Loucy (cell line): ENCODE results near the gene HDHD5.
A peak's percentile ranks its signal among the peaks of the same experiment; 100 is the strongest.

Source experiments
- H2AFZ ChIP-seq: fragments of 200-600 bp; sonication (generic); 2 replicates; pipeline ENCODE4 v1.6.0; 2016; ENCODE audit warnings: antibody characterized with exemption, mild to moderate bottlenecking, low read length, moderate library complexity
- H3F3A ChIP-seq: fragments of 200-600 bp; 2 replicates; pipeline ENCODE4 v1.6.0; 2016; ENCODE audit warnings: antibody characterized with exemption, low read depth, mild to moderate bottlenecking
- H3K27me3 ChIP-seq: fragments of 200-600 bp; sonication (generic); 2 replicates; pipeline ENCODE4 v1.6.1; 2014; ENCODE audit warnings: low read length, mild to moderate bottlenecking; ENCODE audit not compliant: insufficient read depth, poor library complexity, severe bottlenecking
- H3K36me3 ChIP-seq: fragments of 200-600 bp; sonication (generic); 2 replicates; pipeline ENCODE4 v1.6.1; 2016; ENCODE audit warnings: low read length; ENCODE audit not compliant: insufficient read depth
- H3K4me1 ChIP-seq: fragments of 200-600 bp; sonication (generic); 2 replicates; pipeline ENCODE4 v1.5.1; 2014; ENCODE audit warnings: low read length, mild to moderate bottlenecking; ENCODE audit not compliant: insufficient read depth, poor library complexity, severe bottlenecking
- H3K4me2 ChIP-seq: fragments of 200-600 bp; sonication (generic); 2 replicates; pipeline ENCODE4 v1.6.0; 2014; ENCODE audit warnings: antibody characterized with exemption, low read length, low read depth, mild to moderate bottlenecking; ENCODE audit not compliant: poor library complexity, severe bottlenecking
- H3K4me3 ChIP-seq: fragments of 200-600 bp; sonication (generic); 2 replicates; pipeline ENCODE4 v1.5.1; 2014; ENCODE audit warnings: low read length, mild to moderate bottlenecking, mixed read lengths; ENCODE audit not compliant: poor library complexity, severe bottlenecking
- H3K79me2 ChIP-seq: fragments of 200-600 bp; sonication (generic); 2 replicates; pipeline ENCODE4 v1.6.1; 2014; ENCODE audit warnings: low read length; ENCODE audit not compliant: insufficient read depth
- H3K9ac ChIP-seq: fragments of 200-600 bp; sonication (generic); 2 replicates; pipeline ENCODE4 v1.6.0; 2014; ENCODE audit warnings: mild to moderate bottlenecking, low read depth, low read length, moderate library complexity; ENCODE audit not compliant: poor library complexity, severe bottlenecking
- H3K9me2 ChIP-seq: fragments of 200-600 bp; sonication (generic); replicated peaks from 2 replicates; pipeline ENCODE4 v1.6.1; 2016; ENCODE audit warnings: low read depth, low read length, mixed read lengths
- H3K9me3 ChIP-seq: fragments of 200-600 bp; sonication (generic); 2 replicates; pipeline ENCODE4 v1.6.1; 2014; ENCODE audit warnings: mild to moderate bottlenecking, antibody characterized with exemption, low read length, low read depth; ENCODE audit not compliant: insufficient read depth
- H4K20me1 ChIP-seq: fragments of 200-600 bp; sonication (generic); 2 replicates; pipeline ENCODE4 v1.6.0; 2014; ENCODE audit warnings: antibody characterized with exemption, low read length, mild to moderate bottlenecking; ENCODE audit not compliant: insufficient read depth, poor library complexity, severe bottlenecking
- EZH2phosphoT487 ChIP-seq: fragments of 200-600 bp; IDR thresholded peaks from 2 replicates; pipeline ENCODE4 v1.6.1; 2018; ENCODE audit warnings: antibody characterized with exemption, mild to moderate bottlenecking, moderate library complexity, borderline replicate concordance
- TF ChIP-seq, protein P1 (sequence below): fragments of 200-600 bp; sonication (generic); conservative IDR thresholded peaks from 2 replicates; pipeline ENCODE4 v1.5.1; 2014; ENCODE audit warnings: mild to moderate bottlenecking, antibody characterized with exemption, low read length

The HDHD5 gene

DNA sequence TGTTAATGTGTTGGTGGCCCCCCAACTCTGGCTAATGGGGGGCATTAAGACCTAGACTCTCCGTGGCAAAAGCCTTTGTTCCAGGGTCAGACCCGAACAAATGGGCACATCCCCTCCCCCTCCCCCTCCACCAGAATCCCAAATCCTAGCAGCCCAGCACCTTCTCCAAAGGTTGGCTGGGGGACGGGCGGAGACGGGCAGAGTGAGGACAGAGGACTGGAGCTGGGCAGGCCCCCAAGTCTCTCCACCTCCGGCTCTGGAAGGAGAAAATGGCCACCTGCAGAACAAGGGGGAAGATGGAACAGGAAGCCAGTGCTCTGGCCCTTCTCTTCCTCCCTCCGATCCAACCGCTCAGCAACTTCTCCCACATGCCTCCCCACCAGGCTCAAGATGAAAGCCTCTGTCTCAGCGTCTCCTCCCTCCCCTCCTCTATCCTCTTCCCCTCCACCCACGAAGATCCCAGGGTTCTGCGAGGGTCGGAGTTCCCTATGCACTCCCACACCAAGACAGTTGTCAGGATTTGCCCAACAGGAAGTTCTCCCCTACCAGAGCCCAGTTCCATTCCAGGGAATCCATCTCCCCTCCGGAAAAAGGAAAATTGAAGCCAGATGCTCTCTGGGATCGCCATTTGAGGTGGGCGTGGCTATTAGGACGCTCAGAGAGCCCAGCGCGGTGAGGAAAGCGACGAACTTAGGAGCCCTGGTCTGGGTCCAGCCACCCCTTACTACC, 40.1 kb upstream of the HDHD5 start:
- Histone ChIP-seq H3K36me3 (peaks cover 12% of the 10 kb centered on the region; the same call in 1 of the 2 replicates), H3K4me3 (no peak overlapping the region), H3K9ac (no peak overlapping the region)

DNA sequence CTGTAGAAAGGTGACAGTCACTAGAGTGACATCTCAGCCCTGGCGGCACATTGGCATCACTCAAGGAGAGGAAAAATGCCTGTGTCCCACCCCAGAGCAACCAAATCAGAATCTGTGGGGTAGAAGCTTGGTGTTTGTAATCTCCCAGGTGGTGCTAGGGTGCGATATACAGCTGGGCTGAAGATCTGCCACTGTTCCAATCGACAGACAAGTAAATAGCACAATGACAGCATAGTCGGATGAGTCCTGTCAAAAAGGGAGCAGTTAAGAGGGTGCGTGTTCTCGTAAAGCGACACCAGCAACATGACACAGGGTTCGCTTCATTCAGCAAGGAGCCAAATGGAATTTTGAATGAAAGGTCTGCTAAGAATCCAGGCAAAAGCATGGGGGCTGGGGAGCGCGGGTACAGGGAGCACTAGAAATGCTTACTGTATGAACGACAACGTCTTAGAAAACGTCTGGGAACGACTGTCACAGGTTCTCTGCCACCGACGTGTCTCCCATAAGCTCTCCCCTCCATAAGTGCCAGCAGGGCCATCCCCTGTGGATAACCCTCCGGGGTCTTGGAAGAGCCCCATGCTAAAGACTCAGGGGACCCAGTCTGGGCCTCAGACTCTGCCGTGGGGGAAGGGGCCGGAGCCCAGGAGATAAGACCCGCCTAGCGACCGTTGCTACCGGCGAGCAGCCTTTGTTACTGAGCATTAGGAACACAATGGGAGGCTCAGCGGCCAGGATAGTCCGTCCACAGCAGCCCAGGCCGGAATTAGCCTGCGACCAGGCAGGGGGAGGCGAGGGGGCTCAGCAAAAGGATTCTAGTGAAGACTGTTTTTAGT, 39.3 kb upstream of the HDHD5 start:
- no peaks in the 10 kb centered on the region for H3K27me3 ChIP-seq
- no peaks in the 10 kb centered on the region for H3K9me2 ChIP-seq
- H3K4me2 ChIP-seq: no peak overlapping the region
- H3K9ac ChIP-seq: no peak overlapping the region
- H3F3A ChIP-seq: peaks cover 3% of the 10 kb centered on the region; the same call in 1 of the 2 replicates
- no peaks in the 10 kb centered on the region for H3K79me2 ChIP-seq
- no peaks in the 10 kb centered on the region for H4K20me1 ChIP-seq
- H3K36me3 ChIP-seq: peaks cover 5% of the 10 kb centered on the region; the same call in 1 of the 2 replicates
- H2AFZ ChIP-seq: no peak overlapping the region
- H3K9me3 ChIP-seq: no peaks in the 10 kb centered on the region
- TF ChIP-seq, protein P1, sequence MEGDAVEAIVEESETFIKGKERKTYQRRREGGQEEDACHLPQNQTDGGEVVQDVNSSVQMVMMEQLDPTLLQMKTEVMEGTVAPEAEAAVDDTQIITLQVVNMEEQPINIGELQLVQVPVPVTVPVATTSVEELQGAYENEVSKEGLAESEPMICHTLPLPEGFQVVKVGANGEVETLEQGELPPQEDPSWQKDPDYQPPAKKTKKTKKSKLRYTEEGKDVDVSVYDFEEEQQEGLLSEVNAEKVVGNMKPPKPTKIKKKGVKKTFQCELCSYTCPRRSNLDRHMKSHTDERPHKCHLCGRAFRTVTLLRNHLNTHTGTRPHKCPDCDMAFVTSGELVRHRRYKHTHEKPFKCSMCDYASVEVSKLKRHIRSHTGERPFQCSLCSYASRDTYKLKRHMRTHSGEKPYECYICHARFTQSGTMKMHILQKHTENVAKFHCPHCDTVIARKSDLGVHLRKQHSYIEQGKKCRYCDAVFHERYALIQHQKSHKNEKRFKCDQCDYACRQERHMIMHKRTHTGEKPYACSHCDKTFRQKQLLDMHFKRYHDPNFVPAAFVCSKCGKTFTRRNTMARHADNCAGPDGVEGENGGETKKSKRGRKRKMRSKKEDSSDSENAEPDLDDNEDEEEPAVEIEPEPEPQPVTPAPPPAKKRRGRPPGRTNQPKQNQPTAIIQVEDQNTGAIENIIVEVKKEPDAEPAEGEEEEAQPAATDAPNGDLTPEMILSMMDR: no peak
- no peak for TF ChIP-seq EZH2phosphoT487
- H3K4me1 ChIP-seq: peaks cover 26% of the 10 kb centered on the region
- no peak overlapping the region for H3K4me3 ChIP-seq

More for the DNA sequence above, 40.1 kb upstream of the HDHD5 start:
- H3K4me1 ChIP-seq: peaks cover 21% of the 10 kb centered on the region
- H3K4me2 ChIP-seq: no peak overlapping the region
- no peaks in the 10 kb centered on the region for H3K9me2 ChIP-seq
- no peaks in the 10 kb centered on the region for H3K9me3 ChIP-seq
- H3F3A ChIP-seq: peaks cover 3% of the 10 kb centered on the region; the same call in 1 of the 2 replicates
- no peaks in the 10 kb centered on the region for H4K20me1 ChIP-seq
- no peak overlapping the region for H2AFZ ChIP-seq
- no peak for TF ChIP-seq EZH2phosphoT487
- TF ChIP-seq, protein P1: no peak
- H3K27me3 ChIP-seq: no peaks in the 10 kb centered on the region
- H3K79me2 ChIP-seq: no peaks in the 10 kb centered on the region

DNA sequence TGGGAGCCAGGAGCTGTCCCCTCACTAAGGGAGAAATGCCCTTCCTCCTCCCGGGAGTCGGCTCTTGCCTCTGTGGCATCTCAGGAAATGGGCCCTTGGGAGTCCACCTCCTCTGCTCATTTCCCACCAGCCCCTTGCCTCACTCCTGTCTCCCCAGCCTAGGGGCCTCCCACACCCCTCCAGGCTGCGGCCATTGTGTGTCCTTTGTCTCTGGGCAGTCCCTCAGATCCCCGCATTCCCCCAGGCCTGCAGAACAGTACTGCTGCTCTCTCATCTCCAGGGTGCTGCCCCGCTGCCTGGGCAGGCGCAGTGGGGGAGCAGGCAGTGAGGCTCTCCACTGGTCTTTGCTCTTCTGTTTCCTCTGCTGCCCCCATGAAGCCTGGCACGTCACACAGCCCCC, 35.1 kb upstream of the HDHD5 start:
- peak overlapping the region; percentile 68 for H3K9ac ChIP-seq
- no peaks in the 10 kb centered on the region for H4K20me1 ChIP-seq
- H3K9me2 ChIP-seq: no peaks in the 10 kb centered on the region
- no peaks in the 10 kb centered on the region for H3K9me3 ChIP-seq
- peak overlapping the region; percentile 24 for H3K4me3 ChIP-seq
- H3K4me2 ChIP-seq: peak overlapping the region; percentile 67
- H3K27me3 ChIP-seq: no peaks in the 10 kb centered on the region
- no peak overlapping the region; the same call in 1 of the 2 replicates for H2AFZ ChIP-seq
- H3F3A ChIP-seq: peaks cover 3% of the 10 kb centered on the region; the same call in 1 of the 2 replicates
- H3K36me3 ChIP-seq: peaks cover 21% of the 10 kb centered on the region; the same call in 1 of the 2 replicates
- H3K4me1 ChIP-seq: peaks cover 30% of the 10 kb centered on the region
- no peaks in the 10 kb centered on the region for H3K79me2 ChIP-seq
- TF ChIP-seq, protein P1: no peak
- TF ChIP-seq EZH2phosphoT487: no peak
